Measurements from ENCODE around the gene LRP1B.

LRP1B gene

GRCh38 chr2:141529659-141530058, 601.2 kb downstream of the LRP1B start:
- H3K56ac ChIP-seq (ENCODE audit: low read length) = no peak overlapping the region
- WGBS (ENCODE audit: extremely low coverage, insufficient coverage, low lambda C conversion rate) = no CpG with 5 or more reads among the region's 1 CpG
- no peak overlapping the region for H3K23ac ChIP-seq (ENCODE audit: low read length)
- H3K4ac ChIP-seq (ENCODE audit: low read depth, low read length) = no peak overlapping the region
- no peak overlapping the region for H3K18ac ChIP-seq (ENCODE audit: low read length)
- H3K9ac ChIP-seq (ENCODE audit: low read length) = no peak overlapping the region
- no peak overlapping the region for H2BK15ac ChIP-seq (replicated peaks; ENCODE audit: low read depth)
- DNase-seq = no peak
- no peaks in the 10 kb centered on the region for H3K4me1 ChIP-seq (ENCODE audit: control insufficient read depth, low read depth, low read length)
- no peaks in the 10 kb centered on the region for H3K79me2 ChIP-seq (ENCODE audit: control insufficient read depth, insufficient read depth, low read length)
- no peak overlapping the region for H3K4me2 ChIP-seq (ENCODE audit: low read length)
- H3K36me3 ChIP-seq (ENCODE audit: control insufficient read depth, insufficient read depth, low read length) = no peaks in the 10 kb centered on the region
- H3K79me1 ChIP-seq (ENCODE audit: low read length) = no peaks in the 10 kb centered on the region
- no peak overlapping the region for H2AK5ac ChIP-seq (ENCODE audit: low read length)
- H4K8ac ChIP-seq (ENCODE audit: low read depth, low read length) = no peak overlapping the region
- H2BK120ac ChIP-seq (ENCODE audit: low read depth, low read length) = no peak overlapping the region
- no peak overlapping the region for H3K27ac ChIP-seq (ENCODE audit: low read depth, low read length)
- no peak overlapping the region for H2BK5ac ChIP-seq (ENCODE audit: low read length)
- H4K5ac ChIP-seq (ENCODE audit: low read length) = no peak overlapping the region
- H3K4me3 ChIP-seq (ENCODE audit: low read length) = no peak overlapping the region
- H3K27me3 ChIP-seq (ENCODE audit: insufficient read depth, low read length, poor library complexity) = no peaks in the 10 kb centered on the region

GRCh38 chr2:141528990-141529389, 601.8 kb downstream of the LRP1B start:
- no peaks in the 10 kb centered on the region for H3K36me3 ChIP-seq (ENCODE audit: control insufficient read depth, insufficient read depth, low read length)
- no peaks in the 10 kb centered on the region for H3K4me1 ChIP-seq (ENCODE audit: control insufficient read depth, low read depth, low read length)
- H2BK120ac ChIP-seq (ENCODE audit: low read depth, low read length) = no peak overlapping the region
- no peak overlapping the region for H3K4me3 ChIP-seq (ENCODE audit: low read length)
- no peak overlapping the region for H3K18ac ChIP-seq (ENCODE audit: low read length)
- H3K4me2 ChIP-seq (ENCODE audit: low read length) = no peak overlapping the region
- H3K79me1 ChIP-seq (ENCODE audit: low read length) = no peaks in the 10 kb centered on the region
- H3K79me2 ChIP-seq (ENCODE audit: control insufficient read depth, insufficient read depth, low read length) = no peaks in the 10 kb centered on the region
- no peak overlapping the region for H2BK5ac ChIP-seq (ENCODE audit: low read length)
- no peak overlapping the region for H3K9ac ChIP-seq (ENCODE audit: low read length)
- H3K56ac ChIP-seq (ENCODE audit: low read length) = no peak overlapping the region
- no peak overlapping the region for H2BK15ac ChIP-seq (replicated peaks; ENCODE audit: low read depth)
- no peak overlapping the region for H3K23ac ChIP-seq (ENCODE audit: low read length)
- no peak overlapping the region for H3K27ac ChIP-seq (ENCODE audit: low read depth, low read length)
- no CpG with 5 or more reads among the region's 5 CpGs for WGBS (ENCODE audit: extremely low coverage, insufficient coverage, low lambda C conversion rate)
- no peak overlapping the region for H3K4ac ChIP-seq (ENCODE audit: low read depth, low read length)
- H4K8ac ChIP-seq (ENCODE audit: low read depth, low read length) = no peak overlapping the region
- no peak overlapping the region for H4K5ac ChIP-seq (ENCODE audit: low read length)
- H3K27me3 ChIP-seq (ENCODE audit: insufficient read depth, low read length, poor library complexity) = no peaks in the 10 kb centered on the region
- no peak for DNase-seq
- H2AK5ac ChIP-seq (ENCODE audit: low read length) = no peak overlapping the region

GRCh38 chr2:141526760-141527159, 604.1 kb downstream of the LRP1B start:
- Histone ChIP-seq H3K18ac (ENCODE audit: low read length) (no peak overlapping the region), H3K23ac (ENCODE audit: low read length) (no peak overlapping the region), H3K36me3 (ENCODE audit: control insufficient read depth, insufficient read depth, low read length) (no peaks in the 10 kb centered on the region), H3K27ac (ENCODE audit: low read depth, low read length) (no peak overlapping the region), H3K56ac (ENCODE audit: low read length) (no peak overlapping the region), H3K27me3 (ENCODE audit: insufficient read depth, low read length, poor library complexity) (no peaks in the 10 kb centered on the region), H3K4me3 (ENCODE audit: low read length) (no peak overlapping the region), H3K9ac (ENCODE audit: low read length) (no peak overlapping the region), H3K79me1 (ENCODE audit: low read length) (no peaks in the 10 kb centered on the region), H3K79me2 (ENCODE audit: control insufficient read depth, insufficient read depth, low read length) (no peaks in the 10 kb centered on the region), H3K4me2 (ENCODE audit: low read length) (no peak overlapping the region), H4K8ac (ENCODE audit: low read depth, low read length) (no peak overlapping the region), H2BK120ac (ENCODE audit: low read depth, low read length) (no peak overlapping the region), H2BK15ac (replicated peaks; ENCODE audit: low read depth) (no peak overlapping the region), H4K5ac (ENCODE audit: low read length) (no peak overlapping the region), H3K4ac (ENCODE audit: low read depth, low read length) (no peak overlapping the region), H2BK5ac (ENCODE audit: low read length) (no peak overlapping the region), H2AK5ac (ENCODE audit: low read length) (no peak overlapping the region), H3K4me1 (ENCODE audit: control insufficient read depth, low read depth, low read length) (no peaks in the 10 kb centered on the region)
- no CpG with 5 or more reads among the region's 2 CpGs for WGBS (ENCODE audit: extremely low coverage, insufficient coverage, low lambda C conversion rate)
- no peak for DNase-seq

GRCh38 chr2:141524777-141525176, 606.0 kb downstream of the LRP1B start:
- no peak overlapping the region for H3K27ac ChIP-seq (ENCODE audit: low read depth, low read length)
- no peak overlapping the region for H2BK15ac ChIP-seq (replicated peaks; ENCODE audit: low read depth)
- no peak overlapping the region for H3K4me2 ChIP-seq (ENCODE audit: low read length)
- no peaks in the 10 kb centered on the region for H3K79me2 ChIP-seq (ENCODE audit: control insufficient read depth, insufficient read depth, low read length)
- H3K4ac ChIP-seq (ENCODE audit: low read depth, low read length) = no peak overlapping the region
- no peak overlapping the region for H3K9ac ChIP-seq (ENCODE audit: low read length)
- H3K36me3 ChIP-seq (ENCODE audit: control insufficient read depth, insufficient read depth, low read length) = no peaks in the 10 kb centered on the region
- H3K27me3 ChIP-seq (ENCODE audit: insufficient read depth, low read length, poor library complexity) = no peaks in the 10 kb centered on the region
- WGBS (ENCODE audit: extremely low coverage, insufficient coverage, low lambda C conversion rate) = no CpG with 5 or more reads among the region's 3 CpGs
- H2BK120ac ChIP-seq (ENCODE audit: low read depth, low read length) = no peak overlapping the region
- DNase-seq = no peak
- H3K4me3 ChIP-seq (ENCODE audit: low read length) = no peak overlapping the region
- H2BK5ac ChIP-seq (ENCODE audit: low read length) = no peak overlapping the region
- no peak overlapping the region for H4K5ac ChIP-seq (ENCODE audit: low read length)
- no peaks in the 10 kb centered on the region for H3K79me1 ChIP-seq (ENCODE audit: low read length)
- H3K4me1 ChIP-seq (ENCODE audit: control insufficient read depth, low read depth, low read length) = no peaks in the 10 kb centered on the region
- no peak overlapping the region for H3K23ac ChIP-seq (ENCODE audit: low read length)
- no peak overlapping the region for H4K8ac ChIP-seq (ENCODE audit: low read depth, low read length)
- H3K56ac ChIP-seq (ENCODE audit: low read length) = no peak overlapping the region
- H3K18ac ChIP-seq (ENCODE audit: low read length) = no peak overlapping the region
- no peak overlapping the region for H2AK5ac ChIP-seq (ENCODE audit: low read length)

- Histone ChIP-seq H3K56ac (ENCODE audit: low read length) (no peak overlapping the region), H3K4me1 (ENCODE audit: control insufficient read depth, low read depth, low read length) (no peaks in the 10 kb centered on the region), H3K4ac (ENCODE audit: low read depth, low read length) (no peak overlapping the region), H3K27ac (ENCODE audit: low read depth, low read length) (no peak overlapping the region), H4K8ac (ENCODE audit: low read depth, low read length) (no peak overlapping the region), H3K79me2 (ENCODE audit: control insufficient read depth, insufficient read depth, low read length) (no peaks in the 10 kb centered on the region), H2BK5ac (ENCODE audit: low read length) (no peak overlapping the region), H3K23ac (ENCODE audit: low read length) (no peak overlapping the region), H3K36me3 (ENCODE audit: control insufficient read depth, insufficient read depth, low read length) (no peaks in the 10 kb centered on the region), H3K18ac (ENCODE audit: low read length) (no peak overlapping the region), H2AK5ac (ENCODE audit: low read length) (no peak overlapping the region), H2BK15ac (replicated peaks; ENCODE audit: low read depth) (no peak overlapping the region), H3K4me3 (ENCODE audit: low read length) (no peak overlapping the region), H3K79me1 (ENCODE audit: low read length) (no peaks in the 10 kb centered on the region), H2BK120ac (ENCODE audit: low read depth, low read length) (no peak overlapping the region), H4K5ac (ENCODE audit: low read length) (no peak overlapping the region), H3K9ac (ENCODE audit: low read length) (no peak overlapping the region), H3K4me2 (ENCODE audit: low read length) (no peak overlapping the region), H3K27me3 (ENCODE audit: insufficient read depth, low read length, poor library complexity) (no peaks in the 10 kb centered on the region)
- no peak for DNase-seq
Measured at GRCh38 chr2:141523199-141523598, 607.6 kb downstream of the LRP1B start.

- DNase-seq = peak; percentile 5
- no peak overlapping the region for H2BK15ac ChIP-seq (replicated peaks; ENCODE audit: low read depth)
- WGBS (ENCODE audit: extremely low coverage, insufficient coverage, low lambda C conversion rate) = no CpG with 5 or more reads among the region's 1 CpG
Measured at GRCh38 chr2:141522702-141523101, 608.1 kb downstream of the LRP1B start.

More at GRCh38 chr2:141522702-141523101, 608.1 kb downstream of the LRP1B start:
- Histone ChIP-seq H2BK120ac (ENCODE audit: low read depth, low read length) (no peak overlapping the region), H3K27me3 (ENCODE audit: insufficient read depth, low read length, poor library complexity) (no peaks in the 10 kb centered on the region), H3K4ac (ENCODE audit: low read depth, low read length) (no peak overlapping the region), H3K9ac (ENCODE audit: low read length) (no peak overlapping the region), H3K79me2 (ENCODE audit: control insufficient read depth, insufficient read depth, low read length) (no peaks in the 10 kb centered on the region), H3K56ac (ENCODE audit: low read length) (no peak overlapping the region), H4K8ac (ENCODE audit: low read depth, low read length) (no peak overlapping the region), H3K27ac (ENCODE audit: low read depth, low read length) (no peak overlapping the region), H3K4me3 (ENCODE audit: low read length) (no peak overlapping the region), H3K36me3 (ENCODE audit: control insufficient read depth, insufficient read depth, low read length) (no peaks in the 10 kb centered on the region), H2BK5ac (ENCODE audit: low read length) (no peak overlapping the region), H3K79me1 (ENCODE audit: low read length) (no peaks in the 10 kb centered on the region), H2AK5ac (ENCODE audit: low read length) (no peak overlapping the region), H3K18ac (ENCODE audit: low read length) (no peak overlapping the region), H4K5ac (ENCODE audit: low read length) (no peak overlapping the region), H3K4me2 (ENCODE audit: low read length) (no peak overlapping the region), H3K23ac (ENCODE audit: low read length) (no peak overlapping the region), H3K4me1 (ENCODE audit: control insufficient read depth, low read depth, low read length) (no peaks in the 10 kb centered on the region)
